HG03108 (cell line): Measurements from ENCODE around the gene RNF135.
"Not testable (repeated sequence)": the region's sequence is repeated elsewhere in the genome, so short reads cannot be mapped to it uniquely, and the experiment has no call there.

ENCODE experiments used
- ATAC-seq: cut with Tn5 transposase; IDR thresholded peaks from one replicate; pipeline ENCODE4 v1.9.1; 2021; ENCODE audit warnings: moderate library complexity; ENCODE audit not compliant: unreplicated experiment

Gene RNF135

GRCh38 chr17:30954046-30954830 is 16.6 kb upstream of the RNF135 start:
- no peak for ATAC-seq

GRCh38 chr17:30956764-30957374 is 14.0 kb upstream of the RNF135 start:
- no peak for ATAC-seq

- no peak for ATAC-seq
These were observed 13.1 kb upstream of the RNF135 start for GRCh38 chr17:30957741-30958140.

- ATAC-seq, result no peak
These were observed 12.7 kb upstream of the RNF135 start for GRCh38 chr17:30958187-30958586.

- ATAC-seq, result peak; percentile 53
These were observed 9.3 kb upstream of the RNF135 start for GRCh38 chr17:30961209-30962188.

- not testable (repeated sequence) for ATAC-seq
These were observed 6.5 kb upstream of the RNF135 start for GRCh38 chr17:30964312-30964711.

- ATAC-seq, result no peak
These were observed 6.0 kb upstream of the RNF135 start for GRCh38 chr17:30964876-30965275.

- ATAC-seq, result no peak
These were observed 5.2 kb upstream of the RNF135 start for GRCh38 chr17:30965686-30966085.

GRCh38 chr17:30967911-30968310 is 2.9 kb upstream of the RNF135 start:
- ATAC-seq, result not testable (repeated sequence)

GRCh38 chr17:30969989-30970830 is 629 bp upstream of the RNF135 start:
- ATAC-seq, result no peak

GRCh38 chr17:30975042-30975820 is 4.4 kb downstream of the RNF135 start:
- ATAC-seq, result no peak

GRCh38 chr17:30979919-30980318 is 9.1 kb downstream of the RNF135 start:
- ATAC-seq, result not testable (repeated sequence)

GRCh38 chr17:30981531-30982519 is 11.0 kb downstream of the RNF135 start:
- ATAC-seq, result no peak

GRCh38 chr17:30982855-30983254 is 12.0 kb downstream of the RNF135 start:
- ATAC-seq, result no peak

- no peak for ATAC-seq
These were observed 19.6 kb downstream of the RNF135 start for GRCh38 chr17:30990458-30990857.

- ATAC-seq, result no peak
These were observed 21.7 kb downstream of the RNF135 start for GRCh38 chr17:30992551-30992950.

- no peak for ATAC-seq
These were observed 24.5 kb downstream of the RNF135 start for GRCh38 chr17:30995347-30995746.

GRCh38 chr17:30996486-30996885 is 25.6 kb downstream of the RNF135 start:
- no peak for ATAC-seq
